Testis (tissue), 3 donors: Measurements from ENCODE around the gene TIGIT. TPM values are rescaled to one million over a fixed set of nuclear protein-coding genes. Genes with fewer than 3 reads are reported as not detected.

Source experiments
- DNase-seq: peaks from one replicate; pipeline ENCODE4 v3.0.0-alpha.2; 2019
- H3K27ac ChIP-seq, 2 donors: fragments of 200-600 bp; sonication (generic); one replicate each; pipeline ENCODE4 v1.5.1; 2019
- H3K27me3 ChIP-seq: fragments of 200-600 bp; sonication (generic); one replicate; pipeline ENCODE4 v1.5.1; 2019
- H3K36me3 ChIP-seq: fragments of 200-600 bp; sonication (generic); one replicate; pipeline ENCODE4 v1.5.1; 2017; ENCODE audit warnings: low read depth; ENCODE audit errors: missing control alignments
- H3K4me1 ChIP-seq: fragments of 200-600 bp; sonication (generic); one replicate; pipeline ENCODE4 v1.5.1; 2019
- H3K4me3 ChIP-seq, 2 donors: fragments of 200-600 bp; sonication (generic); one replicate each; pipeline ENCODE4 v1.5.1; 2017 to 2019
- H3K9me3 ChIP-seq: fragments of 200-600 bp; sonication (generic); one replicate; pipeline ENCODE4 v1.5.1; 2017
- CTCF ChIP-seq, 3 experiments: fragments of 450-650 bp in 2 of 3; fragments of 200-600 bp in 1 of 3; sonication (generic) in 1 of 3; IDR thresholded peaks; one replicate each; pipeline ENCODE4 v1.5.1; 2016 to 2019; ENCODE audit warnings: antibody characterized with exemption in 3 of 3, mild to moderate bottlenecking in 2 of 3, moderate library complexity in 1 of 3
- POLR2A ChIP-seq: fragments of 450-650 bp; IDR thresholded peaks from one replicate; pipeline ENCODE4 v1.6.1; 2017; ENCODE audit warnings: antibody characterized with exemption, mild to moderate bottlenecking, moderate library complexity
- WGBS, 2 donors: methylation state at CpG; one replicate each; pipeline ENCODE4 v1.1.5; 2018; 5-methylcytosine and 5-hydroxymethylcytosine counted together
- intact Hi-C: fragments of 100-400 bp; cut with DNase I; formaldehyde crosslinking; loops from one replicate; pipeline ENCODE4 v1.15.1; 2023; ENCODE audit warnings: low total_unique reads
- polyA plus RNA-seq: library from polyadenylated mRNA; stranded (reverse); fragments of 350-450 nt; fragmentation: Illumina TruSeq; extraction: RNeasy Lipid Tissue Mini Kit (QIAGEN cat#74804); gene quantifications from one replicate; pipeline ENCODE4 v1.2.3, GENCODE V29; 2014; ENCODE audit warnings: low read depth, low replicate concordance; ENCODE audit not compliant: insufficient read depth
- total RNA-seq, 2 donors: library from RNA; depleted of rRNA; stranded (reverse); fragments of >200 nt; gene quantifications; one replicate each; pipeline ENCODE4 v1.2.3, GENCODE V29; 2016

TIGIT gene
- total and polyA plus RNA-seq, 3 donors from 2014 or later = 0.50 to 1.4 (median 1.2) TPM

DNA sequence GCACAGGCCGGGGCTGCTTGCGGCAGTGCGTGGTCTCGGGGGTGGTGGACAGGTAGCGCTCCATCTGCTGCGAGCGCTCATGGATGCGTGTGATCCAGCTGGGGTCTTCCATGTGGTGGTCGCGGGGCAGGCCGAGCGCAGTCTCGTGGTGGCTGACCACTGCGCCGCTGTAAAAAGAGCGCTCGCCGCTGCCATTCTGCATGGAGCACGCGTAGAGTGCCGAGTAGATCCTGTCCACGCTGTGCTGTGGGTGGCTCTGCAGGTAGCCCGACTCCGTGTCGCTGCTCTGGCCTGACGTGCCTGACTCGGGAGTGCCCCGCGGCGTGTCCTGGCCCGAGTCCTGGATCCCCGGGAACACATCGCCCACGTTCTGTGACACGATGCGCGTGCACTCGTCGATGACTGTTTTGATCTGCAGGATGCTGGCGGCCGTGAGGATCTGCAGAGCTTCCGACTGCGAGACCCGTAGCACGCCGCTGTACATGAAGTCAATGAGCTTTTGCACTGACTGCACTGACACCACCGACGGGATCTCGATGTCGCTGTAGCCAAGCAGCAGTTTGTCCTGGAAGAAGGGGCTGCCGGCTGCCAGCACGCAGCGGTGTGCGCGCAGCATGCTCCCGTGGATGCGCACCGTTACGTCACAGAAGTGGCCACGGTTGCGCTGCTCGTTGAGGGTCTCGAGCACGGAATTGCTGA is 57.4 kb downstream of the TIGIT start:
- H3K27me3 ChIP-seq = no peaks in the 10 kb centered on the region
- WGBS, 2 donors = 81 to 83% methylated on average over 31 to 61 of the region's 64 CpGs

GRCh38 chr3:114351822-114352145 is 58.0 kb downstream of the TIGIT start:
- no peaks in the 10 kb centered on the region for H3K4me1 ChIP-seq
- WGBS, 2 donors = 68 to 73% methylated on average over 9 of the region's 9 CpGs

More for the DNA sequence above, 57.4 kb downstream of the TIGIT start:
- Histone ChIP-seq H3K27ac (no peak overlapping the region), H3K4me1 (no peaks in the 10 kb centered on the region), H3K9me3 (no peaks in the 10 kb centered on the region), H3K4me3 (peak overlapping the region; percentile 18 to 19), H3K36me3 (no peaks in the 10 kb centered on the region)
- DNase-seq = no peak
- intact Hi-C loops = no loop called here
- TF ChIP-seq POLR2A = no peak
- TF ChIP-seq CTCF (IDR thresholded peaks at IDR 0.05) = no peak

GRCh38 chr3:114355653-114356052 is 61.8 kb downstream of the TIGIT start:
- intact Hi-C loops = no loop called here
- Histone ChIP-seq H3K9me3 (no peaks in the 10 kb centered on the region), H3K27ac (no peak overlapping the region), H3K27me3 (no peaks in the 10 kb centered on the region), H3K4me3 (no peak overlapping the region), H3K4me1 (no peaks in the 10 kb centered on the region), H3K36me3 (no peaks in the 10 kb centered on the region)
- TF ChIP-seq CTCF (IDR thresholded peaks at IDR 0.05) = no peak
- no peak for TF ChIP-seq POLR2A
- no peak for DNase-seq

More at GRCh38 chr3:114351822-114352145, 58.0 kb downstream of the TIGIT start:
- Histone ChIP-seq H3K27me3 (no peaks in the 10 kb centered on the region), H3K9me3 (no peaks in the 10 kb centered on the region), H3K4me3 (peak overlapping the region; percentile 18 to 19), H3K27ac (no peak overlapping the region), H3K36me3 (no peaks in the 10 kb centered on the region)
- intact Hi-C loops = no loop called here
- no peak for DNase-seq
- TF ChIP-seq POLR2A (no peak), CTCF (IDR thresholded peaks at IDR 0.05) (no peak)

DNA sequence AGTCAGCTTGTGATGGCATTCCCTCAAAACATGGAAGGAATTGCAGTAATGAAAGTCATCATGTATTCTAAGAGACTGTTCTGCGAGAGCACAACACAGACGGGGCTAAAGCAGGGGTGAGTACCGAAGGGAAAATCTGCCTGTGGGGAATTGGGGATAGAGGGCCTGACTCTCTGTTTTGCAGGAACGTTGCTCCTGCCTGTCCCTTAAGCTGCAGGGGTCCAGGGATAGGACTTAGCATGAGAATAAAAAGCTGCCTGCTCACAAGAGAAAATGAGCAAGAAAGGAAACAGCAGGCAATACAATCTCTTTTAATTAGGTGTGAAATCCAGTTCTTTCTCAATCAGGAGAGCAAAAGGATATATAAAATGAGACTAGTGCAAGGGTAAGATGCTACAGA is 62.2 kb downstream of the TIGIT start:
- no peak overlapping the region for H3K27ac ChIP-seq
- 62 to 64% methylated on average over 4 of the region's 4 CpGs for WGBS, 2 donors
- DNase-seq = no peak
- no peaks in the 10 kb centered on the region for H3K36me3 ChIP-seq
- H3K27me3 ChIP-seq = no peaks in the 10 kb centered on the region
- TF ChIP-seq CTCF (IDR thresholded peaks at IDR 0.05) (no peak), POLR2A (no peak)
- intact Hi-C loops = no loop called here
- H3K4me1 ChIP-seq = no peaks in the 10 kb centered on the region
- H3K9me3 ChIP-seq = no peaks in the 10 kb centered on the region
- no peak overlapping the region for H3K4me3 ChIP-seq

GRCh38 chr3:114356525-114356924 is 62.7 kb downstream of the TIGIT start:
- H3K27me3 ChIP-seq = no peaks in the 10 kb centered on the region
- no peaks in the 10 kb centered on the region for H3K9me3 ChIP-seq
- no peak overlapping the region for H3K27ac ChIP-seq
- intact Hi-C loops = no loop called here
- H3K4me3 ChIP-seq = no peak overlapping the region
- no peak for TF ChIP-seq POLR2A
- TF ChIP-seq CTCF (IDR thresholded peaks at IDR 0.05) = no peak
- H3K36me3 ChIP-seq = no peaks in the 10 kb centered on the region
- no peaks in the 10 kb centered on the region for H3K4me1 ChIP-seq
- 84 to 86% methylated on average over 1 of the region's 1 CpG for WGBS, 2 donors
- DNase-seq = no peak
